ENCODE results near the gene PGD. TPM values are rescaled to one million over a fixed set of nuclear protein-coding genes. Genes with fewer than 3 reads are reported as not detected.

PGD gene
- total and polyA plus RNA-seq, 10 of the 15 experiments (the other 5 are each of a cell fraction or from before 2014, with no cell fraction given) = 108 to 262 (median 171) TPM

GRCh38 chr1:10386761-10387676 is 11.8 kb upstream of the PGD start:
- SMC1A ChIA-PET (ENCODE audit: uncharacterized antibody, unreplicated experiment) = interaction anchor here (1.2 to 3.3 kb wide), 5 partner anchors 9 to 178 kb away, joined by 4 to 26 read pairs (median 8); partner anchors contain the start of genes CENPS, KIF1B, PEX14 and PGD
- Histone ChIP-seq H3K4me3 (no peak overlapping the region), H2AFZ (ENCODE audit: control insufficient read depth, low read depth, low read length) (peak overlapping the region; percentile 35; the same call in 1 of the 2 replicates), H3K27ac (ENCODE audit: control insufficient read depth, insufficient read depth) (no peak overlapping the region), H3K4me1 (ENCODE audit: control insufficient read depth, insufficient read depth, low read length) (peaks cover 6% of the 10 kb centered on the region), H3K36me3 (ENCODE audit: control insufficient read depth in 2 of 2, insufficient read depth in 2 of 2, low read length in 1 of 2) (no peaks in the 10 kb centered on the region), H3K4me2 (ENCODE audit: control insufficient read depth, insufficient read depth) (no peak overlapping the region), H4K20me1 (ENCODE audit: control insufficient read depth, insufficient read depth) (no peaks in the 10 kb centered on the region), H3K27me3 (replicated peaks in 1 of 2; ENCODE audit: control insufficient read depth in 2 of 2, insufficient read depth in 2 of 2, low read length in 1 of 2) (no peaks in the 10 kb centered on the region), H3K79me2 (ENCODE audit: control insufficient read depth, insufficient read depth, low read length) (no peaks in the 10 kb centered on the region), H3K9ac (ENCODE audit: control insufficient read depth, insufficient read depth, low read length) (no peak overlapping the region), H3K9me3 (replicated peaks; ENCODE audit: control insufficient read depth, insufficient read depth, low read length) (no peaks in the 10 kb centered on the region)
- ATAC-seq (no peak), DNase-seq (ENCODE audit: low read depth, low spot score) (no peak), FAIRE-seq (no peak)
- in situ Hi-C loops (cut with MboI) (no loop called here), intact Hi-C loops (cut with micrococcal nuclease; ENCODE audit: unreplicated experiment) (no loop called here)
- CTCF ChIA-PET = interaction anchor here (0.6 to 2.1 kb wide), 8 partner anchors 10 to 216 kb away, joined by 3 to 13 read pairs (median 4); partner anchors contain the start of genes KIF1B and PGD
- RAD21 ChIA-PET (ENCODE audit: unreplicated experiment) = interaction anchor here (0.9 to 1.2 kb wide), 2 partner anchors 12 to 14 kb away, joined by 3 to 7 read pairs; partner anchors contain the start of gene PGD
- WGBS (ENCODE audit: insufficient coverage, insufficient replicate concordance, low lambda C conversion rate, missing lambda C conversion rate) = 74% methylated on average over 11 of the region's 12 CpGs
- no TSS peak for BruUV-seq (replicated peaks)
- TF ChIP-seq ATF2 (IDR thresholded peaks at IDR 0.05; ENCODE audit: low read length) (no peak), EZH2 (IDR thresholded peaks at IDR 0.05; ENCODE audit: borderline replicate concordance, control insufficient read depth, low read depth, low read length) (no peak), MXI1 (IDR thresholded peaks at IDR 0.05; ENCODE audit: low read depth, low read length) (no peak), CHD2 (IDR thresholded peaks at IDR 0.05; ENCODE audit: borderline replicate concordance, low read depth, low read length) (no peak), MAX (IDR thresholded peaks at IDR 0.05; ENCODE audit: low read depth, low read length) (no peak), STAT1 (conservative IDR thresholded peaks at IDR 0.05) (no peak)
- POLR2A ChIA-PET = interaction anchor here (0.5 to 0.8 kb wide), 3 partner anchors 12 to 1144 kb away, joined by 3 to 7 read pairs (median 6); partner anchors contain the start of gene PGD

Measured in GM12878 (cell line).